Measurements from ENCODE around the gene CARD11.
"Not testable (repeated sequence)": the region's sequence is repeated elsewhere in the genome, so short reads cannot be mapped to it uniquely, and the experiment has no call there.

Gene CARD11

GRCh38 chr7:3042861-3043489, 692 bp downstream of the CARD11 start:
- no peak for FAIRE-seq
- no peak for DNase-seq (ENCODE audit: insufficient read length, low spot score)

DNA sequence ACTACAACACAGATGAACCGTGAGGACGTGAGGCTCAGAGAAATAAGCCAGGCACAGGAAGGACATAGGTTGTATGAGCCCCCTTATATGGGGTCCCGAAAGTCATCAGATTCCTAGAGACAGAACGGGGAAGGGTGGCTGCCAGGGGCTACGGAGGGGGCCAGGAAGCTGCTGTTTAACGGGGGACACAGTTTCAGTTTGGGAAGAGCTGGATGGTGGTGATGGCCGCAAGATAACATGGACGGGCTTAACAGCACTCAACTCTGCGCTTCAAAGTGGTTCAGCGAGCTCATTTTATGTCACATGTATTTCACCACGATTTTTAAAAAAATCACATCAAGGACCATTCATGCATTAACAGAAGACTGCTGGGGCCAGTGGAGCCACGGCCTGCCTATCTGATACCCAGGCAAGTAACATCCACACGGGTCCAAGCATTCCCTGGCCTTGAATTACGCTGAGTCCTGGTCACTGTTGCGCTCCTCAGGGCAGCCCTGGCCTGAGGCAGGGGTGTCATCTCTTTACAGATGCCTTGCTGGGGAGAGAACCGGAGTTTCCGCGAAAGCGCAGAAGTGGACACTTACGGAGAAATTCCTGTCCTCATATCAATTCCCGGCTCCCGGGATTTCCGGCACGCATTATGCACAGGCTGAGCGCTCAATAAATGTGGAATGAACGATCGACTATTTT, 1.5 kb downstream of the CARD11 start:
- no peak for DNase-seq (ENCODE audit: insufficient read length, low spot score)
- FAIRE-seq, result no peak
- TF ChIP-seq, protein P1, sequence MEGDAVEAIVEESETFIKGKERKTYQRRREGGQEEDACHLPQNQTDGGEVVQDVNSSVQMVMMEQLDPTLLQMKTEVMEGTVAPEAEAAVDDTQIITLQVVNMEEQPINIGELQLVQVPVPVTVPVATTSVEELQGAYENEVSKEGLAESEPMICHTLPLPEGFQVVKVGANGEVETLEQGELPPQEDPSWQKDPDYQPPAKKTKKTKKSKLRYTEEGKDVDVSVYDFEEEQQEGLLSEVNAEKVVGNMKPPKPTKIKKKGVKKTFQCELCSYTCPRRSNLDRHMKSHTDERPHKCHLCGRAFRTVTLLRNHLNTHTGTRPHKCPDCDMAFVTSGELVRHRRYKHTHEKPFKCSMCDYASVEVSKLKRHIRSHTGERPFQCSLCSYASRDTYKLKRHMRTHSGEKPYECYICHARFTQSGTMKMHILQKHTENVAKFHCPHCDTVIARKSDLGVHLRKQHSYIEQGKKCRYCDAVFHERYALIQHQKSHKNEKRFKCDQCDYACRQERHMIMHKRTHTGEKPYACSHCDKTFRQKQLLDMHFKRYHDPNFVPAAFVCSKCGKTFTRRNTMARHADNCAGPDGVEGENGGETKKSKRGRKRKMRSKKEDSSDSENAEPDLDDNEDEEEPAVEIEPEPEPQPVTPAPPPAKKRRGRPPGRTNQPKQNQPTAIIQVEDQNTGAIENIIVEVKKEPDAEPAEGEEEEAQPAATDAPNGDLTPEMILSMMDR (IDR thresholded peaks at IDR 0.05; ENCODE audit: insufficient read depth, missing control alignments), result no peak

More at GRCh38 chr7:3042861-3043489, 692 bp downstream of the CARD11 start:
- TF ChIP-seq, protein P1 (IDR thresholded peaks at IDR 0.05; ENCODE audit: insufficient read depth, missing control alignments), result no peak

- DNase-seq (ENCODE audit: insufficient read length, low spot score) (no peak), FAIRE-seq (no peak)
- TF ChIP-seq, protein P1 (IDR thresholded peaks at IDR 0.05; ENCODE audit: insufficient read depth, missing control alignments), result no peak
These were observed 3.9 kb downstream of the CARD11 start for GRCh38 chr7:3039787-3040186.

DNA sequence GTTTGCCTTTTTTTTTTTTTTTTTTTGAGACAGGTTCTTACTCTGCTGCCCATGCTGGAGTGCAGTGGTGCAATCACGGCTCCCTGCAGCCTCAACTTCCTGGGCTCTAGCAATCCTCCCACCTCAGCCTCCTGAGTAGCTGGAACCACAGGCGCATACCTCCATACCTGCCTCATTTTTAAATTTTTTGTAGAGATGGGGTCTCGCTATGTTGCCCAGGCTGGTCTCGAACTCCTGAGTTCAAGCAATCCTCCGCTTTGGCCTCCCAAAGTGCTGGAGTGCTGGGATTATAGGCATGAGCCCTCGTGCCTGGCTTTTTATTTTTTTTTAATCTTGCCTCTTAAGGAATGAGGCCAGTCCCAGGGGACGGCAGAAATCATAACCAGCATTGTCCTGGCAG, 5.7 kb downstream of the CARD11 start:
- not testable (repeated sequence) for FAIRE-seq

GRCh38 chr7:3037259-3037658, 6.4 kb downstream of the CARD11 start:
- no peak for DNase-seq (ENCODE audit: insufficient read length, low spot score)
- TF ChIP-seq, protein P1 (IDR thresholded peaks at IDR 0.05; ENCODE audit: insufficient read depth, missing control alignments), result no peak
- no peak for FAIRE-seq

More for the DNA sequence above, 5.7 kb downstream of the CARD11 start:
- not testable (repeated sequence) for DNase-seq (ENCODE audit: insufficient read length, low spot score)

GRCh38 chr7:3034591-3035150, 9.0 kb downstream of the CARD11 start:
- TF ChIP-seq, protein P1 (IDR thresholded peaks at IDR 0.05; ENCODE audit: insufficient read depth, missing control alignments), result no peak
- no peak for FAIRE-seq
- no peak for DNase-seq (ENCODE audit: insufficient read length, low spot score)

DNA sequence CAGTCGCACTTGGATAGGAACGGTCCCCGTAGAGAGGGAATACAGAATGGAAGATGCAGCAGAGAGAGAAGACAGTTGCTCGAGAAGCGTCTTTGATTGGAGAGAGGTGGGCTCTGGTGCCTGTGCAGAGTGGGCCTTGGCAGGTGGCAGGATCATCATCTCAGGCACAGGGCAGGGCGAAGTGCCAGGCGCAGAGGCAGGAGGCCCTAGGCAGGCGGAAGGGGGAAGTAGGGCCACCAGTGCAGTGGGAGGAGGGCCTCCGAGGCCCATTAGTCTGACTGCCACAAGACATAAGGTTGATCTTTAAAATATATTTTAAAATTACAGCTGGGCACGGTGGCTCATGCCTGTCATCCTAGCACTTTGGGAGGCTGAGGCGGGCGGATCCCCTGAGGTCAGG, 10.1 kb downstream of the CARD11 start:
- no peak for FAIRE-seq
- TF ChIP-seq, protein P1 (IDR thresholded peaks at IDR 0.05; ENCODE audit: insufficient read depth, missing control alignments), result no peak
- no peak for DNase-seq (ENCODE audit: insufficient read length, low spot score)
